Measurements from ENCODE around the gene CABCOCO1.

The CABCOCO1 gene

GRCh38 chr10:61752111-61753011 lies 89.6 kb downstream of the CABCOCO1 start:
- H3K4me3 ChIP-seq (ENCODE audit: low read depth, low read length): no peak overlapping the region
- ChIA-PET POLR2A (no interaction called here), CTCF (interaction anchor here (0.7 to 10.0 kb wide), 22 partner anchors 8 to 930 kb away, joined by 3 to 126 read pairs (median 4); partner anchors contain the start of gene ARID5B)
- DNase-seq (ENCODE audit: low read depth, low spot score): no peak
- no peak for TF ChIP-seq CTCF (IDR thresholded peaks at IDR 0.05; ENCODE audit: insufficient read depth, low read length, missing control alignments)

GRCh38 chr10:61753453-61753852 lies 90.7 kb downstream of the CABCOCO1 start:
- TF ChIP-seq CTCF (IDR thresholded peaks at IDR 0.05; ENCODE audit: insufficient read depth, low read length, missing control alignments): no peak
- DNase-seq (ENCODE audit: low read depth, low spot score): no peak
- ChIA-PET POLR2A (no interaction called here), CTCF (interaction anchor here (0.9 to 10.0 kb wide), 7 partner anchors 9 to 492 kb away, joined by 3 to 126 read pairs (median 3); no protein-coding TSS in a partner anchor)
- H3K4me3 ChIP-seq (ENCODE audit: low read depth, low read length): no peak overlapping the region

GRCh38 chr10:61754587-61755550 lies 92.1 kb downstream of the CABCOCO1 start:
- ChIA-PET CTCF (no interaction called here), POLR2A (no interaction called here)
- no peak for DNase-seq (ENCODE audit: low read depth, low spot score)
- no peak overlapping the region for H3K4me3 ChIP-seq (ENCODE audit: low read depth, low read length)
- TF ChIP-seq CTCF (IDR thresholded peaks at IDR 0.05; ENCODE audit: insufficient read depth, low read length, missing control alignments): no peak

- TF ChIP-seq CTCF (IDR thresholded peaks at IDR 0.05; ENCODE audit: insufficient read depth, low read length, missing control alignments): no peak
- no peak overlapping the region for H3K4me3 ChIP-seq (ENCODE audit: low read depth, low read length)
- CTCF ChIA-PET: interaction anchor here (1.0 to 1.4 kb wide), 2 partner anchors 15 to 29 kb away, joined by 3 to 4 read pairs; no protein-coding TSS in a partner anchor
- no peak for DNase-seq (ENCODE audit: low read depth, low spot score)
- POLR2A ChIA-PET: no interaction called here
These were observed 94.3 kb downstream of the CABCOCO1 start for GRCh38 chr10:61757001-61757400.

GRCh38 chr10:61757525-61758397 lies 95.0 kb downstream of the CABCOCO1 start:
- ChIA-PET CTCF (interaction anchor here (1.0 to 1.4 kb wide), 2 partner anchors 15 to 28 kb away, joined by 3 to 4 read pairs; no protein-coding TSS in a partner anchor), POLR2A (no interaction called here)
- H3K4me3 ChIP-seq (ENCODE audit: low read depth, low read length): no peak overlapping the region
- DNase-seq (ENCODE audit: low read depth, low spot score): peak; percentile 47
- TF ChIP-seq CTCF (IDR thresholded peaks at IDR 0.05; ENCODE audit: insufficient read depth, low read length, missing control alignments): no peak
